ENCODE data around the gene GALNS.
A peak's percentile ranks its signal among the peaks of the same experiment; 100 is the strongest.
"Not testable (repeated sequence)": the region's sequence is repeated elsewhere in the genome, so short reads cannot be mapped to it uniquely, and the experiment has no call there.

GALNS gene

GRCh38 chr16:88856828-88857727, at the start of gene GALNS, which contains the start of gene TRAPPC2L:
Gene GALNS, minus strand, starts transcription at chr16:88856947. Its CDS starts 70 bp downstream, at chr16:88856877.
Gene TRAPPC2L, plus strand, starts transcription at chr16:88857127. Its CDS starts 24 bp downstream, at chr16:88857151.
- DNase-seq, result peak; percentile 73

- no peak for DNase-seq
Measured at GRCh38 chr16:88906020-88906419, 49.3 kb upstream of the GALNS start.

- DNase-seq, result no peak
Measured at GRCh38 chr16:88905563-88905962, 48.8 kb upstream of the GALNS start.

GRCh38 chr16:88904676-88905365, 48.1 kb upstream of the GALNS start:
- no peak for DNase-seq

- DNase-seq, result no peak
Measured at GRCh38 chr16:88903267-88903666, 46.5 kb upstream of the GALNS start.

DNA sequence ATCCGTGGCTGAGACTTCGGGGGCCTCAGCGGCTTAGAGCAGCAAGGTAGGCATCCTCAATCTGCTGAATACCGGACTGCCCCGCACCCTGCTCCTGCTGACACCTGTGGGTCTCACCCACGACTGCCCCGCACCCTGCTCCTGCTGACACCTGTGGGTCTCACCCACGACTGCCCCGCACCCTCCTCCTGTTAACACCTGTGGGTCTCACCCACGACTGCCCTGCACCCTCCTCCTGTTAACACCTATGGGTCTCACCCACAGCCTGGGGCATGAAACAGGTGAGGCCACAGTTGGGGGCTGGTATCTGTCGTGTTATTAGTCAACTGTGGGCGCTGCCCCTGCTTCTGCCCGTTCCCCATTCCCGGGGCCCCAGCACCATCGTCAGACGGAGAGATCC, 46.0 kb upstream of the GALNS start:
- DNase-seq, result no peak

DNA sequence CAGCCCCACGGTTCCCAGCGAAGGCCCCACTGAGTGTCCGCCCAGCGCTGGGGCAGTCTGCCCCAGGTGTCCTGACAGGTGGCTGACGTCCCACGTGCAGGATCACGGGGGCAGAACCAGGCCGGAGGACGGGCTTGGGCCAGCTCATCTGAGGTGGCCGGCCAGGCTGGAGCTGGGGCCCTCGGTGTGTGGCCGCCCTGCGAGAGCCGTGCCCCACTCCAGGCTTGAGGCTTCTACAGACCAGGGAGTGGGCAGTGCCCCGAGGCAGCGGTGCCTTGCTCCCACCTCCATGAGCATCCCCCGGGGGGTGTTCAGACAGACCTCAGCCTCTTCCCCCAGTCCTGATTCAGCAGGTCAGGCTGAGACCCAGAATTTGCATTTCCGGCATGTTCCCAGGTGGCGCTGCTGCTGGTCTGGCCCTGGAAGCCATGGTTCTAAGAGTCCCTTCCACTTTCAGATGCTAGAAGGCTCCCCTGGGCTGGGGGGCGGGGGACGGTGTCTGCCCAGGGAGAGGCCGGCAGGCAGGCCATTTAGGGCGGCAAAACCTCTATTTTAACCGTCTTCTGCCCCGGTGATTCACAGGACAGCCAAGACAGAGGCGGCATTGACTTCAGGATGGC, 45.1 kb upstream of the GALNS start:
- no peak for DNase-seq

GRCh38 chr16:88900662-88901052, 43.9 kb upstream of the GALNS start:
- DNase-seq, result no peak

GRCh38 chr16:88899901-88900661, 43.3 kb upstream of the GALNS start:
- DNase-seq, result no peak

DNA sequence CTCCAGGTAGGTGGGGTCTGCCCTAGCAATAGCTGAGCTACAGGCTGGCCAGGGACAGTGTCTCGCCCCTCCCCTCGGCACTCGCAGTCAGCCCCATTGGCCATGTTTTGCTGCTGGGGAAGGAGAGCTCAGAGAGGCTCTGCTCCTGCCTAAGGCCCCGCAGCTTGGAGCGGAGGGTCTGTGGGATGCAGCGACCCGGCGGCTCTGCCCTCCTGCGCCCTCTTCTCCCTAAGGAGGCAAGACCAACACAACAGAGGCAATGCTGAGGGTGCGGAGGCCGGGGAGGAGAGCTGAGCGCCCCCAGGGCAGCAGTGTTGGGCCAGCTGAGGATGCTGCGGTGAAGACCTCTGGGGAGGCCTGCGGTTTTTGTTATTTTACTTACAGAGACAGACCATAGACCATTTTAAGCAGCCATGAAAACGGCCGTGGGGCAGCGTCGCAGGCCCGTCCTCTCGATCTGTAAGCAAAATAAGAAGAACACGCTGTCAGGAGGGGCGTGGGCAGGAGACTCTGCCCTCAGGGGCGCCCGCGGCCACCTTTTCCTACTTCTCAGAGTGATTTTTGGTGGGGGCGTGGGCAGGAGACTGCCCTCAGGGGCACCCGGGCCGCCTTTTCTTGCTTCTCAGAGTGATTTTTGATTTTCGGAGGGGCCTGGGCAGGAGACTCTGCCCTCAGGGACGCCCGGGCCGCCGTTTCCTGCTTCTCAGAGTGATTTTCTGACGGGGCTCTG, 41.1 kb upstream of the GALNS start:
- no peak for DNase-seq

- DNase-seq, result no peak
Measured at GRCh38 chr16:88896238-88897070, 39.7 kb upstream of the GALNS start.

DNA sequence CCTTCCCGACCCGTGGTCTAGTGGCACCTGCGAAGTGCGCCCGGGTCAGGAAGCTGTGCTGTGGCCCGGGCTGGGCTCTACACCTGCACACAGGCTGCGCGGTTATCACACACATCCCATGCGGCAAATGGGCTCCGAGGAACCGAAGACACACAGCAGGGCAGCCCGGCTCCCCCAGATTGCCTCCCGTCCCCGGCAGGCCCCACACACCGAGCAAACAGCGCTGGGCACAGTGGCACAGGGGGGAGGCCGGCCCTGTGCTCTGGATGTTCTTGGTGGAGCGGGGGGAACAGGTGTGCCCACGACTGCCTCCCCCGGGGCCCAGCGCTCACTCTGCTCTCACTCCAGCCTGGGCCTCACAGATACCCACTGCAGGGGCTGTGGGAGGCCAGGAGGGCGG, 38.6 kb upstream of the GALNS start:
- no peak for DNase-seq

DNA sequence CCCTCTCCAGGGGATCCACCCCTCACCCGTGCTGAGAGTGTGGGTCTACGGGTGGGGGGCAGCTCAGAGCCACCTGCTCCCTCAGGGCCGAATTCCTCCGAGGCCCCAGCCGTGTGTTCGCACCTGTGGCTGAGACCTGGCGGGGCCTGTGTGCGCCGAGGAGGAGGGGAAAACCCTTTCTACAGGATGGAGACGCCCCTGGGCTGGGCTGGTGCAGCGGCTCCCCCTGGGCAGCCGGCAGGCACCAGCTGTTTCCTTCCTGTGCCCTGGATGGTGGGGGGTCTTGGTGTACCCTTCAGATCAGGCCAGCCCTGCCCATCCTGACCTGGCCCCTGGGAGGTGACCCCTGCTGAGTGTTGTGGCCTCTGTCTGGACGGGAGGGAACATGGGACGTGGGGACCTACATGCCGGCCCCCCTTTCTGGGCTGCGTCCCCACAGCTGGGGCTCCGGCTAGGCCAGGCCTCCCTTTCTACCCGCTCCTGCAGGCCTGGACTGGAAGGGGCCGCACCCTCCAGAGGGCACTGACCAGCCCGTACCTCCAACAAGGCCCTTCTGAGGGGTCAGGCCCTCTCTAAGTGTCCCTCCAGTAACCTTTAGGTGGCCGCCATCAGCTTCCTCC, 38.0 kb upstream of the GALNS start:
- no peak for DNase-seq

- not testable (repeated sequence) for DNase-seq
Measured at GRCh38 chr16:88894266-88894665, 37.5 kb upstream of the GALNS start.

DNA sequence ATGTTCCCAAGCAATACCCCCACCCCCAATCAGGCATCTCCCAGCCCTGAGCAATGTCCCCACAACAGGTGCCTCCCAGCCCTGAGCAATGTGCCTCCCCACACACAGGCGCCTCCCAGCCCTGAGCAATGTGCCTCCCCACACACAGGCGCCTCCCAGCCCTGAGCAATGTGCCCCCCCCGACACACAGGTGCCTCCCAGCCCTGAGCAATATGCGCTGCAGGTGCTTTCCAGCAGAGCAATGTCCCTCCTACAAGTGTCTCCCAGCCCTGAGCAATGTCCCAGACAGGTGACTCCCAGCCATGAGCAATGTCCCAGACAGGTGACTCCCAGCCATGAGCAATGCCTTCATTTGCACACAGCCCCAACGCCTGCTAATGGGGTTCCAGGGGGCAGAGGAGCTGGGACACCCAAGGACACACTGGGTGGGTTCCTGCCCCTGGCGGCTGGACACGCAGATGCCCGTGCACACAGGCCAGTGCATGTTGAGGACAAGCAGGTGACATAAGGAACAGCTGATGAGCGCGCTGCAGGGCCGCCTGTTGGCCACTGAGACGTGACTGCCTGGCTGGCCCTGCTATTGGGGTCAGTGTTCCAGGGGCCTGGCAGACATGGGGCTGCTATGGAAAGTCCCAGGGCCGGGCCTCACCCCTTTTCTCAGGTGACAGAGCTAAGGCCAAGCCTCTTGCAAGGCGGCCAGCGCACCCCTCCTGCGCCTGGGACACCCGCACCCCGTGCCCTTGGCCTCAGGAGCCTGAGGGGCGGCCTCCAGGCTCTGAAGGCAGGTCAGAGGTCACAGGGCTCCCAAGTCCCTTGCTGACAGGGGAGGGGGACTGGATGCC, 36.6 kb upstream of the GALNS start:
- DNase-seq, result no peak

- DNase-seq, result no peak
Measured at GRCh38 chr16:88892065-88892464, 35.3 kb upstream of the GALNS start.

GRCh38 chr16:88891083-88891482, 34.3 kb upstream of the GALNS start:
- no peak for DNase-seq

- DNase-seq, result not testable (repeated sequence)
Measured at GRCh38 chr16:88889702-88890352, 33.1 kb upstream of the GALNS start.
